Choroid plexus epithelial cell (primary cell): Measurements from ENCODE around the gene OR6B1.
"Not testable (repeated sequence)": the region's sequence is repeated elsewhere in the genome, so short reads cannot be mapped to it uniquely, and the experiment has no call there.

Experiments
- DNase-seq: peaks from one replicate; pipeline ENCODE4 v3.0.0-alpha.2; 2010; ENCODE audit warnings: low read depth
- H3K4me3 ChIP-seq: 2 replicates; pipeline ENCODE4 v1.5.1; 2011; ENCODE audit warnings: low read depth, mild to moderate bottlenecking, control low read depth, low read length, moderate library complexity
- CTCF ChIP-seq: conservative IDR thresholded peaks from 2 replicates; pipeline ENCODE4 v1.5.1; 2011; ENCODE audit warnings: low read depth, mild to moderate bottlenecking, control low read depth, inconsistent platforms, low read length, moderate library complexity

OR6B1 gene

GRCh38 chr7:144050093-144050492 is 50.0 kb downstream of the OR6B1 start:
- TF ChIP-seq CTCF, result no peak
- no peak overlapping the region for H3K4me3 ChIP-seq
- DNase-seq, result no peak

- not testable (repeated sequence) for DNase-seq, H3K4me3 ChIP-seq
Observed at GRCh38 chr7:144050884-144051283, 50.8 kb downstream of the OR6B1 start.

GRCh38 chr7:144057954-144058353 is 57.8 kb downstream of the OR6B1 start:
- peak; percentile 68 for DNase-seq
- no peak for TF ChIP-seq CTCF
- no peak overlapping the region for H3K4me3 ChIP-seq
